HEK293 (cell line): ENCODE results near the gene CSNK2A2.

Experiments
- CTCF ChIA-PET: fragments of 350-600 bp; formaldehyde crosslinking; extraction: SDS; loops from one replicate; lab custom pipeline; 2021; ENCODE audit warnings: antibody characterized with exemption; lab: Yijun Ruan, JAX
- POLR2A ChIA-PET: fragments of 300-600 bp; formaldehyde crosslinking; extraction: SDS; loops from one replicate; lab custom pipeline; 2020; ENCODE audit warnings: antibody characterized with exemption, inconsistent platforms; lab: Yijun Ruan, JAX
- H3K27ac ChIP-seq: fragments of 200-500 bp; sonication (Bioruptor generic); 2 replicates; pipeline ENCODE4 v1.5.1; 2014; ENCODE audit warnings: low read depth, low read length, control low read depth, inconsistent platforms; ENCODE audit errors: extremely low read depth
- H3K36me3 ChIP-seq, 2 experiments: fragments of 200-500 bp in 1 of 2; sonication (Bioruptor generic) in 1 of 2; 1 replicate in 1 of 2; 2 replicates in 1 of 2; pipeline ENCODE4 v1.5.1; 2014 to 2017; ENCODE audit warnings: inconsistent platforms in 2 of 2, low read length in 2 of 2; ENCODE audit not compliant: control insufficient read depth in 2 of 2, insufficient read depth in 1 of 2
- H3K4me1 ChIP-seq: fragments of 200-500 bp; sonication (Bioruptor generic); 2 replicates; pipeline ENCODE4 v1.5.1; 2014; ENCODE audit warnings: mild to moderate bottlenecking, low read length, inconsistent platforms; ENCODE audit not compliant: control insufficient read depth, insufficient read depth
- H3K4me3 ChIP-seq: 2 replicates; pipeline ENCODE4 v1.5.1; 2011; ENCODE audit warnings: low read depth, mild to moderate bottlenecking, control low read depth, low read length, moderate library complexity
- H3K9me3 ChIP-seq: fragments of 200-500 bp; sonication (Bioruptor generic); 2 replicates; pipeline ENCODE4 v1.5.1; 2014; ENCODE audit warnings: low read depth, low read length, inconsistent platforms; ENCODE audit not compliant: control insufficient read depth, insufficient read depth
- BCL6B ChIP-seq: fragments of 450-650 bp; formaldehyde crosslinking; IDR thresholded peaks from 2 replicates; pipeline ENCODE4 v1.5.1; 2017; ENCODE audit warnings: missing biosample characterization, missing genetic modification characterization
- FEZF1 ChIP-seq: fragments of 450-650 bp; formaldehyde crosslinking; IDR thresholded peaks from 2 replicates; pipeline ENCODE4 v1.5.1; 2016; ENCODE audit warnings: missing biosample characterization, missing genetic modification characterization
- PATZ1 ChIP-seq: fragments of 450-650 bp; formaldehyde crosslinking; IDR thresholded peaks from 2 replicates; pipeline ENCODE4 v1.5.1; 2016; ENCODE audit warnings: missing biosample characterization, missing genetic modification characterization
- PRDM6 ChIP-seq: fragments of 450-650 bp; formaldehyde crosslinking; IDR thresholded peaks from 2 replicates; pipeline ENCODE4 v1.5.1; 2017; ENCODE audit warnings: missing biosample characterization, missing genetic modification characterization
- SALL2 ChIP-seq: fragments of 450-650 bp; formaldehyde crosslinking; IDR thresholded peaks from 2 replicates; pipeline ENCODE4 v1.5.0; 2017; ENCODE audit warnings: missing biosample characterization, mild to moderate bottlenecking, missing genetic modification characterization, borderline replicate concordance
- TRIM28 ChIP-seq: IDR thresholded peaks from 2 replicates; pipeline ENCODE4 v1.6.1; 2011; ENCODE audit warnings: low read length, control low read depth, borderline replicate concordance
- ZNF140 ChIP-seq: fragments of 450-650 bp; formaldehyde crosslinking; IDR thresholded peaks from 2 replicates; pipeline ENCODE4 v1.5.1; 2016; ENCODE audit warnings: missing biosample characterization, missing genetic modification characterization
- ZNF16 ChIP-seq: fragments of 450-650 bp; formaldehyde crosslinking; IDR thresholded peaks from 2 replicates; pipeline ENCODE4 v1.5.1; 2016; ENCODE audit warnings: low read depth, missing biosample characterization, missing genetic modification characterization
- ZNF248 ChIP-seq: fragments of 450-650 bp; formaldehyde crosslinking; IDR thresholded peaks from 2 replicates; pipeline ENCODE4 v1.5.1; 2017; ENCODE audit warnings: missing biosample characterization, missing genetic modification characterization
- ZNF26 ChIP-seq: fragments of 450-650 bp; formaldehyde crosslinking; IDR thresholded peaks from 2 replicates; pipeline ENCODE4 v1.5.1; 2016; ENCODE audit warnings: missing biosample characterization, missing genetic modification characterization
- ZNF280C ChIP-seq: fragments of 450-650 bp; formaldehyde crosslinking; IDR thresholded peaks from 2 replicates; pipeline ENCODE4 v1.5.1; 2016; ENCODE audit warnings: missing biosample characterization, missing genetic modification characterization
- ZNF354C ChIP-seq: fragments of 450-650 bp; formaldehyde crosslinking; IDR thresholded peaks from 2 replicates; pipeline ENCODE4 v1.5.1; 2016; ENCODE audit warnings: missing biosample characterization, missing genetic modification characterization, low read depth, borderline replicate concordance
- ZNF366 ChIP-seq: fragments of 450-650 bp; formaldehyde crosslinking; conservative IDR thresholded peaks from 2 replicates; pipeline ENCODE4 v1.5.1; 2016; ENCODE audit warnings: missing biosample characterization, missing genetic modification characterization
- ZNF513 ChIP-seq: fragments of 450-650 bp; IDR thresholded peaks from 2 replicates; pipeline ENCODE4 v1.5.1; 2018; ENCODE audit warnings: missing biosample characterization, missing genetic modification characterization
- ZNF529 ChIP-seq: fragments of 450-650 bp; formaldehyde crosslinking; IDR thresholded peaks from 2 replicates; pipeline ENCODE4 v1.5.1; 2017; ENCODE audit warnings: missing genetic modification characterization, missing biosample characterization; ENCODE audit not compliant: insufficient replicate concordance
- ZNF585B ChIP-seq: fragments of 450-650 bp; formaldehyde crosslinking; IDR thresholded peaks from 2 replicates; pipeline ENCODE4 v1.5.1; 2016; ENCODE audit warnings: missing biosample characterization, missing genetic modification characterization
- ZNF596 ChIP-seq: fragments of 450-650 bp; IDR thresholded peaks from 2 replicates; pipeline ENCODE4 v1.5.0; 2018; ENCODE audit warnings: missing biosample characterization, mild to moderate bottlenecking, missing genetic modification characterization, moderate library complexity
- ZNF704 ChIP-seq: fragments of 450-650 bp; formaldehyde crosslinking; IDR thresholded peaks from 2 replicates; pipeline ENCODE4 v1.5.1; 2016; ENCODE audit warnings: missing biosample characterization, missing genetic modification characterization
- ZNF76 ChIP-seq: fragments of 450-650 bp; formaldehyde crosslinking; IDR thresholded peaks from 2 replicates; pipeline ENCODE4; 2016; ENCODE audit warnings: low read depth, missing biosample characterization, missing genetic modification characterization, borderline replicate concordance
- ZNF777 ChIP-seq: fragments of 450-650 bp; formaldehyde crosslinking; IDR thresholded peaks from 2 replicates; pipeline ENCODE4 v1.5.1; 2017; ENCODE audit warnings: missing biosample characterization, missing genetic modification characterization, borderline replicate concordance

Gene CSNK2A2

GRCh38 chr16:58195771-58196170 is 2.1 kb downstream of the CSNK2A2 start:
- Histone ChIP-seq H3K27ac (no peak overlapping the region), H3K4me1 (no peaks in the 10 kb centered on the region), H3K4me3 (no peak overlapping the region), H3K36me3 (peaks cover 30 to 59% of the 10 kb centered on the region in 2 experiments), H3K9me3 (no peaks in the 10 kb centered on the region)
- ChIA-PET POLR2A (interaction anchor here (1.8 kb wide), 1 partner anchor 54 kb away, joined by 3 read pairs; a partner anchor contains a TSS), CTCF (interaction anchor here (0.6 kb wide), 2 partner anchors 545 to 546 kb away, joined by 5 read pairs; no protein-coding TSS in a partner anchor)
- TF ChIP-seq ZNF529 (no peak), ZNF26 (no peak), SALL2 (tag by site-specific recombination) (no peak), ZNF16 (tag by site-specific recombination) (no peak), ZNF596 (tag by site-specific recombination) (no peak), PATZ1 (no peak), ZNF140 (tag by site-specific recombination) (no peak), ZNF76 (no peak)

GRCh38 chr16:58195344-58195743 is 2.6 kb downstream of the CSNK2A2 start:
- Histone ChIP-seq H3K9me3 (no peaks in the 10 kb centered on the region), H3K4me3 (no peak overlapping the region), H3K36me3 (peaks cover 33 to 63% of the 10 kb centered on the region in 2 experiments), H3K4me1 (no peaks in the 10 kb centered on the region), H3K27ac (no peak overlapping the region)
- TF ChIP-seq ZNF354C (tag by site-specific recombination), result no peak
- TF ChIP-seq PRDM6, result 0 out of 2 replicates have a peak, but pooled peaks have one; percentile 27
- ChIA-PET CTCF (interaction anchor here (0.6 kb wide), 2 partner anchors 545 to 546 kb away, joined by 5 read pairs; no protein-coding TSS in a partner anchor), POLR2A (no interaction called here)

GRCh38 chr16:58194790-58195189 is 3.1 kb downstream of the CSNK2A2 start:
- H3K4me3 ChIP-seq, result no peak overlapping the region
- ChIA-PET POLR2A (interaction anchor here (0.6 kb wide), 1 partner anchor 171 kb away, joined by 3 read pairs; no protein-coding TSS in a partner anchor), CTCF (no interaction called here)
- H3K36me3 ChIP-seq, result peaks cover 33 to 69% of the 10 kb centered on the region in 2 experiments
- H3K4me1 ChIP-seq, result no peaks in the 10 kb centered on the region
- H3K9me3 ChIP-seq, result no peaks in the 10 kb centered on the region
- no peak overlapping the region for H3K27ac ChIP-seq
- TF ChIP-seq ZNF248 (tag by site-specific recombination), result no peak
- TF ChIP-seq ZNF366 (tag by site-specific recombination), result no peak
- no peak for TF ChIP-seq FEZF1 (tag by site-specific recombination)
- TF ChIP-seq TRIM28, result no peak
- TF ChIP-seq ZNF704, result no peak
- TF ChIP-seq BCL6B (tag by site-specific recombination), result no peak
- TF ChIP-seq ZNF280C (tag by site-specific recombination), result no peak
- no peak for TF ChIP-seq ZNF513 (tag by site-specific recombination)
- TF ChIP-seq ZNF777, result no peak
- TF ChIP-seq ZNF585B (tag by site-specific recombination), result no peak
